Small intestine (tissue), 7 donors: ENCODE measurements around the gene LPCAT3. TPM values are rescaled to one million over a fixed set of nuclear protein-coding genes. Genes with fewer than 3 reads are reported as not detected.

ENCODE experiments used
- DNase-seq, 2 donors: peaks; one replicate each; pipeline versions ENCODE4 v3.0.0 to v3.0.0-alpha.2; 2013
- FAIRE-seq: peaks from 2 replicates; lab custom pipeline; 2012; peaks lifted over from hg19 to GRCh38; lab: Jason Lieb, UNC
- H3K27ac ChIP-seq, 3 donors: one replicate each; pipeline ENCODE4 v1.5.1; 2013; ENCODE audit warnings: low read length in 2 of 3, mild to moderate bottlenecking in 2 of 3, control low read depth in 1 of 3, inconsistent platforms in 1 of 3, low read depth in 1 of 3, moderate library complexity in 1 of 3
- H3K27me3 ChIP-seq, 3 donors: one replicate each; pipeline ENCODE4 v1.6.1; 2013; ENCODE audit warnings: low read length in 3 of 3, inconsistent platforms in 1 of 3; ENCODE audit not compliant: control insufficient read depth in 3 of 3, insufficient read depth in 3 of 3
- H3K36me3 ChIP-seq, 3 donors: one replicate each; pipeline ENCODE4 v1.6.1; 2013; ENCODE audit warnings: low read length in 3 of 3, inconsistent platforms in 1 of 3, low read depth in 1 of 3, mild to moderate bottlenecking in 1 of 3, moderate library complexity in 1 of 3; ENCODE audit not compliant: control insufficient read depth in 3 of 3, insufficient read depth in 2 of 3
- H3K4me1 ChIP-seq, 3 donors: one replicate each; pipeline ENCODE4 v1.6.1; 2013; ENCODE audit warnings: low read length in 2 of 3, inconsistent platforms in 1 of 3, low read depth in 1 of 3, mild to moderate bottlenecking in 1 of 3, moderate library complexity in 1 of 3; ENCODE audit not compliant: control insufficient read depth in 3 of 3, insufficient read depth in 2 of 3
- H3K4me3 ChIP-seq, 3 donors: one replicate each; pipeline ENCODE4 v1.5.1; 2013; ENCODE audit warnings: low read length in 3 of 3, control low read depth in 1 of 3, inconsistent platforms in 1 of 3, low read depth in 1 of 3, mild to moderate bottlenecking in 1 of 3, moderate library complexity in 1 of 3
- H3K9me3 ChIP-seq, 2 donors: one replicate each; pipeline ENCODE4 v1.6.1; 2013; ENCODE audit warnings: low read depth in 1 of 2, low read length in 1 of 2; ENCODE audit not compliant: control insufficient read depth in 2 of 2, insufficient read depth in 1 of 2
- WGBS, 3 donors: extraction: QIAGEN DNeasy Blood & Tissue Kit; methylation state at CpG; one replicate each; pipeline ENCODE4 v1.1.7; 2013; 5-methylcytosine and 5-hydroxymethylcytosine counted together
- polyA plus RNA-seq, 4 donors: library from polyadenylated mRNA; stranded (reverse) in 3 of 4; unstranded in 1 of 4; fragments of 200-250 nt in 3 of 4; fragments of 120-200 nt in 1 of 4; gene quantifications; one replicate each; pipeline versions ENCODE4 v1.2.1 to v1.2.3, GENCODE V29; 2013
- donor health status: healthy with polysubstance abuse.
- donor health status: control.
- donor health status: control.
- donor health status: Bipolar disorder and iron deficiency.
- donor health status: healthy.

The LPCAT3 gene
- polyA plus RNA-seq, 4 donors, result 67.8 to 95.9 (median 77.3) TPM

GRCh38 chr12:6975297-6976032, 42.8 kb downstream of the LPCAT3 start:
- Histone ChIP-seq H3K27me3 (no peaks in the 10 kb centered on the region), H3K36me3 (peaks cover 29 to 67% (median 34%) of the 10 kb centered on the region in 3 donors), H3K9me3 (no peaks in the 10 kb centered on the region), H3K27ac (no peak overlapping the region), H3K4me3 (no peak overlapping the region), H3K4me1 (peaks cover 5 to 27% (median 7%) of the 10 kb centered on the region in 3 donors)
- FAIRE-seq (no peak), DNase-seq (no peak)
- 82 to 85% (median 84%) methylated on average over 2 of the region's 2 CpGs for WGBS, 3 donors

- H3K27ac ChIP-seq, result no peak overlapping the region
- WGBS, 3 donors, result 87 to 90% (median 88%) methylated on average over 6 of the region's 6 CpGs
- no peak for FAIRE-seq
- no peak for DNase-seq
- no peaks in the 10 kb centered on the region for H3K27me3 ChIP-seq
- peaks cover 1 to 16% (median 5%) of the 10 kb centered on the region in 3 donors for H3K4me1 ChIP-seq
- no peak overlapping the region for H3K4me3 ChIP-seq
- no peaks in the 10 kb centered on the region for H3K9me3 ChIP-seq
- H3K36me3 ChIP-seq, result peaks cover 26 to 56% (median 30%) of the 10 kb centered on the region in 3 donors
Measured at GRCh38 chr12:6974180-6974579, 44.1 kb downstream of the LPCAT3 start.

GRCh38 chr12:6970096-6970527, 48.2 kb downstream of the LPCAT3 start:
- WGBS, 3 donors, result 0 to 1% (median 0%) methylated on average over 26 to 31 of the region's 31 CpGs
- Histone ChIP-seq H3K4me3 (peak overlapping the region; percentile 77 to 99 (median 82)), H3K36me3 (peaks cover 9 to 54% (median 14%) of the 10 kb centered on the region in 3 donors), H3K27me3 (no peaks in the 10 kb centered on the region), H3K27ac (peak overlapping the region; percentile 75 to 94 (median 91)), H3K9me3 (no peaks in the 10 kb centered on the region), H3K4me1 (peaks cover 5 to 48% (median 6%) of the 10 kb centered on the region in 3 donors)
- DNase-seq (no peak), FAIRE-seq (no peak)

GRCh38 chr12:6968426-6968825, 49.9 kb downstream of the LPCAT3 start:
- WGBS, 3 donors, result 62 to 79% (median 64%) methylated on average over 9 of the region's 9 CpGs
- H3K4me1 ChIP-seq, result peaks cover 5 to 55% (median 6%) of the 10 kb centered on the region in 3 donors

GRCh38 chr12:6967651-6968100, 50.6 kb downstream of the LPCAT3 start:
- peak in 1 of 2 donors; percentile 44 for DNase-seq
- H3K4me3 ChIP-seq, result no peak overlapping the region
- no peaks in the 10 kb centered on the region for H3K27me3 ChIP-seq
- peaks cover 5 to 51% (median 8%) of the 10 kb centered on the region in 3 donors for H3K36me3 ChIP-seq
- FAIRE-seq, result no peak
- H3K9me3 ChIP-seq, result no peaks in the 10 kb centered on the region
- WGBS, 3 donors, result 43 to 72% (median 51%) methylated on average over 10 of the region's 10 CpGs
- H3K4me1 ChIP-seq, result peaks cover 5 to 56% (median 6%) of the 10 kb centered on the region in 3 donors
- peak overlapping the region; percentile 13 to 67 (median 19) for H3K27ac ChIP-seq

More at GRCh38 chr12:6968426-6968825, 49.9 kb downstream of the LPCAT3 start:
- no peaks in the 10 kb centered on the region for H3K9me3 ChIP-seq
- no peak for DNase-seq
- H3K36me3 ChIP-seq, result peaks cover 5 to 57% (median 8%) of the 10 kb centered on the region in 3 donors
- no peaks in the 10 kb centered on the region for H3K27me3 ChIP-seq
- no peak for FAIRE-seq
- H3K27ac ChIP-seq, result peak overlapping the region; percentile 19 to 47 (median 30)
- H3K4me3 ChIP-seq, result peak overlapping the region in 1 of 3 donors; percentile 2

- no peak for FAIRE-seq
- WGBS, 3 donors, result 45 to 63% (median 47%) methylated on average over 7 of the region's 7 CpGs
- H3K4me1 ChIP-seq, result peaks cover 0 to 61% (median 6%) of the 10 kb centered on the region in 3 donors
Measured at GRCh38 chr12:6966351-6966750, 51.9 kb downstream of the LPCAT3 start.

GRCh38 chr12:6965714-6966113, 52.6 kb downstream of the LPCAT3 start:
- 24 to 52% (median 48%) methylated on average over 4 of the region's 4 CpGs for WGBS, 3 donors

More at GRCh38 chr12:6966351-6966750, 51.9 kb downstream of the LPCAT3 start:
- Histone ChIP-seq H3K27me3 (no peaks in the 10 kb centered on the region), H3K4me3 (no peak overlapping the region), H3K36me3 (peaks cover 5 to 50% (median 8%) of the 10 kb centered on the region in 3 donors), H3K27ac (peak overlapping the region in 2 of 3 donors; percentile 79 to 98), H3K9me3 (no peaks in the 10 kb centered on the region)
- DNase-seq, result no peak

GRCh38 chr12:6965026-6965661, 53.1 kb downstream of the LPCAT3 start:
- peak overlapping the region in 2 of 3 donors; percentile 74 to 88 for H3K4me3 ChIP-seq
- FAIRE-seq (no peak), DNase-seq (peak; percentile 96 to 98)
- H3K4me1 ChIP-seq, result peaks cover 0 to 67% (median 6%) of the 10 kb centered on the region in 3 donors
- no peaks in the 10 kb centered on the region for H3K9me3 ChIP-seq
- peak overlapping the region; percentile 98 to 99 (median 98) for H3K27ac ChIP-seq
- WGBS, 3 donors, result 5 to 18% (median 7%) methylated on average over 12 of the region's 12 CpGs
- no peaks in the 10 kb centered on the region for H3K27me3 ChIP-seq
- peaks cover 5 to 62% (median 8%) of the 10 kb centered on the region in 3 donors for H3K36me3 ChIP-seq

More at GRCh38 chr12:6965714-6966113, 52.6 kb downstream of the LPCAT3 start:
- DNase-seq (no peak), FAIRE-seq (no peak)
- H3K4me3 ChIP-seq, result peak overlapping the region in 2 of 3 donors; percentile 5 to 17
- no peaks in the 10 kb centered on the region for H3K27me3 ChIP-seq
- peak overlapping the region; percentile 79 to 99 (median 98) for H3K27ac ChIP-seq
- peaks cover 5 to 56% (median 8%) of the 10 kb centered on the region in 3 donors for H3K36me3 ChIP-seq
- H3K4me1 ChIP-seq, result peaks cover 0 to 67% (median 6%) of the 10 kb centered on the region in 3 donors
- no peaks in the 10 kb centered on the region for H3K9me3 ChIP-seq
